ENCODE data around the gene HACD1. TPM values are rescaled to one million over a fixed set of nuclear protein-coding genes. Genes with fewer than 3 reads are reported as not detected.

The HACD1 gene
- total and polyA plus RNA-seq, 2 donors (not counting 1 experiment from before 2014, with no cell fraction given) = 37.7 to 53.4 TPM

GRCh38 chr10:17655009-17655408 is 37.8 kb upstream of the HACD1 start:
- Histone ChIP-seq H3K9me3 (ENCODE audit: control insufficient read depth, insufficient read depth, low read depth, low read length) (no peaks in the 10 kb centered on the region), H3K4me3 (replicated peaks in 1 of 4; ENCODE audit: control extremely low read depth in 1 of 4, insufficient read depth in 1 of 4, low read depth in 3 of 4, low read length in 4 of 4) (no peak overlapping the region), H3K79me2 (ENCODE audit: control insufficient read depth, insufficient read depth, low read length) (peaks cover 91% of the 10 kb centered on the region), H3K27ac (ENCODE audit: insufficient read depth, low read length) (no peak overlapping the region), H3K9ac (ENCODE audit: insufficient read depth, low read length) (no peak overlapping the region), H2AFZ (ENCODE audit: low read length) (no peak overlapping the region), H3K4me1 (ENCODE audit: control insufficient read depth, extremely low read depth, insufficient read depth, low read length) (peaks cover 2% of the 10 kb centered on the region), H3K4me2 (ENCODE audit: extremely low read depth, insufficient read depth, low read length) (no peak overlapping the region), H3K36me3 (ENCODE audit: control insufficient read depth, insufficient read depth, low read length) (no peaks in the 10 kb centered on the region), H3K27me3 (ENCODE audit: control insufficient read depth, insufficient read depth, low read length) (no peaks in the 10 kb centered on the region), H4K20me1 (ENCODE audit: control insufficient read depth, extremely low read depth, insufficient read depth, low read length) (no peaks in the 10 kb centered on the region)
- no peak for DNase-seq (ENCODE audit: low read depth in 2 of 2)
- no peak for TF ChIP-seq CTCF (conservative IDR thresholded peaks at IDR 0.05 in 1 of 2, IDR thresholded peaks at IDR 0.05 in 1 of 2; ENCODE audit: low read depth in 1 of 2, low read length in 2 of 2)
- TF ChIP-seq EZH2 (IDR thresholded peaks at IDR 0.05; ENCODE audit: low read length, missing control alignments) = no peak

GRCh38 chr10:17652585-17652984 is 35.4 kb upstream of the HACD1 start:
- no peaks in the 10 kb centered on the region for H3K9me3 ChIP-seq (ENCODE audit: control insufficient read depth, insufficient read depth, low read depth, low read length)
- H2AFZ ChIP-seq (ENCODE audit: low read length) = no peak overlapping the region
- H3K36me3 ChIP-seq (ENCODE audit: control insufficient read depth, insufficient read depth, low read length) = no peaks in the 10 kb centered on the region
- H3K4me3 ChIP-seq (replicated peaks in 1 of 4; ENCODE audit: control extremely low read depth in 1 of 4, insufficient read depth in 1 of 4, low read depth in 3 of 4, low read length in 4 of 4) = no peak overlapping the region
- no peak overlapping the region for H3K27ac ChIP-seq (ENCODE audit: insufficient read depth, low read length)
- H3K27me3 ChIP-seq (ENCODE audit: control insufficient read depth, insufficient read depth, low read length) = no peaks in the 10 kb centered on the region
- no peak for TF ChIP-seq CTCF (conservative IDR thresholded peaks at IDR 0.05 in 1 of 2, IDR thresholded peaks at IDR 0.05 in 1 of 2; ENCODE audit: low read depth in 1 of 2, low read length in 2 of 2)
- no peak for TF ChIP-seq EZH2 (IDR thresholded peaks at IDR 0.05; ENCODE audit: low read length, missing control alignments)
- no peak overlapping the region for H3K9ac ChIP-seq (ENCODE audit: insufficient read depth, low read length)
- no peak overlapping the region for H3K4me2 ChIP-seq (ENCODE audit: extremely low read depth, insufficient read depth, low read length)
- H4K20me1 ChIP-seq (ENCODE audit: control insufficient read depth, extremely low read depth, insufficient read depth, low read length) = no peaks in the 10 kb centered on the region
- H3K4me1 ChIP-seq (ENCODE audit: control insufficient read depth, extremely low read depth, insufficient read depth, low read length) = peaks cover 2% of the 10 kb centered on the region
- peaks cover 93% of the 10 kb centered on the region for H3K79me2 ChIP-seq (ENCODE audit: control insufficient read depth, insufficient read depth, low read length)
- DNase-seq (ENCODE audit: low read depth in 2 of 2) = peak in 1 of 2 donors; percentile 63

GRCh38 chr10:17651896-17652295 is 34.7 kb upstream of the HACD1 start:
- Histone ChIP-seq H3K9me3 (ENCODE audit: control insufficient read depth, insufficient read depth, low read depth, low read length) (no peaks in the 10 kb centered on the region), H3K27ac (ENCODE audit: insufficient read depth, low read length) (no peak overlapping the region), H4K20me1 (ENCODE audit: control insufficient read depth, extremely low read depth, insufficient read depth, low read length) (no peaks in the 10 kb centered on the region), H3K4me1 (ENCODE audit: control insufficient read depth, extremely low read depth, insufficient read depth, low read length) (peaks cover 2% of the 10 kb centered on the region), H3K9ac (ENCODE audit: insufficient read depth, low read length) (no peak overlapping the region), H3K36me3 (ENCODE audit: control insufficient read depth, insufficient read depth, low read length) (no peaks in the 10 kb centered on the region), H3K79me2 (ENCODE audit: control insufficient read depth, insufficient read depth, low read length) (peaks cover 93% of the 10 kb centered on the region), H3K27me3 (ENCODE audit: control insufficient read depth, insufficient read depth, low read length) (no peaks in the 10 kb centered on the region), H3K4me3 (replicated peaks in 1 of 4; ENCODE audit: control extremely low read depth in 1 of 4, insufficient read depth in 1 of 4, low read depth in 3 of 4, low read length in 4 of 4) (no peak overlapping the region), H3K4me2 (ENCODE audit: extremely low read depth, insufficient read depth, low read length) (no peak overlapping the region), H2AFZ (ENCODE audit: low read length) (no peak overlapping the region)
- no peak for TF ChIP-seq CTCF (conservative IDR thresholded peaks at IDR 0.05 in 1 of 2, IDR thresholded peaks at IDR 0.05 in 1 of 2; ENCODE audit: low read depth in 1 of 2, low read length in 2 of 2)
- no peak for TF ChIP-seq EZH2 (IDR thresholded peaks at IDR 0.05; ENCODE audit: low read length, missing control alignments)
- DNase-seq (ENCODE audit: low read depth in 2 of 2) = peak in 1 of 2 donors; percentile 58

All from fibroblast of lung (primary cell).